Ureter (tissue), 1 donor: Measurements from ENCODE around the gene ZNF827. TPM values are rescaled to one million over a fixed set of nuclear protein-coding genes. Genes with fewer than 3 reads are reported as not detected.

Source experiments
- DNase-seq: peaks from one replicate; pipeline ENCODE4 v3.0.0-alpha.2; 2020; ENCODE audit warnings: low spot score
- total RNA-seq: library from RNA; stranded (reverse); gene quantifications from one replicate; pipeline ENCODE4 v1.2.4, GENCODE V29; 2023
- donor health status: DM: yes; HTN: yes; CAD: no.

Gene ZNF827
- total RNA-seq, 1 donor from 2014 or later, result 59.4 TPM

DNA sequence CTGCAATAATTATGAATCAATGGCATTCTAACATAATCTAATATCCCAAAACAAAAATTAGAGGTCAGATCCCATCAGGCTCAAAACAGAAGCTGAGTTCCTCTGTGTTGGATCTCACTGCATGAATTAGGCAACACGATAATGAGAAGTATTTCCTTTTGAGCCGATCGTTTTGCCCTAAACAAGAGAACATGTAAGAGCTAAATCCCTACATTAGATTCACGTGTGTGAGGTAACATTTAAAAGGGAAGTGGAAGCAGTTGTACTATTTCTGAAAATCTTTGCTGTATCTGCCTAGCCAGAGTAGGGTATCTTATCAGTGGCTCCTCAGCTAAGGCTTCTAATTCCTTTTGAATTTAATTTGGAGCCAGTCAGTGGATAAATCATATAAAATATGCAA lies 143.1 kb downstream of the ZNF827 start:
- no peak for DNase-seq

DNA sequence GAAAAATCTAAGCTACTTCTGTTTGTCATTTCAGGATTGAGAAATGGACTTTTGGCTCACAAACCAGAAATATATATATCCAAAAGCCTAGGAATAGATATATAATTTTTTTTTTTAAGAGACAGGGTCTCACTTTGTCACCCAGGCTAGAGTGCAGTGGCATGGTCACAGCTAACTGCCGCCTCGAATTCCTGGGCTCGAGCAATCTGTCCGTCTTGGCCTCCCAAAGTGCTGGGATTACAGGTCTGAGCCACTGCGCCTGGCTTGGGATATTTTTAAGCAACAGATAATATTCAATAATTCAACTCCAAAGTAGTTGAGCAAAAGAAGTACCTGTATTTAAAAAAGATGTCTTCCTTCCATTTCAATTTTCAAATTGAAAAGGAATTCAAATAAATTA lies 146.2 kb downstream of the ZNF827 start:
- DNase-seq, result no peak

GRCh38 chr4:145791988-145792387 lies 146.6 kb downstream of the ZNF827 start:
- no peak for DNase-seq

- DNase-seq, result no peak
These were observed 149.9 kb downstream of the ZNF827 start for GRCh38 chr4:145788755-145789154.

GRCh38 chr4:145786830-145787229 lies 151.8 kb downstream of the ZNF827 start:
- DNase-seq, result no peak

DNA sequence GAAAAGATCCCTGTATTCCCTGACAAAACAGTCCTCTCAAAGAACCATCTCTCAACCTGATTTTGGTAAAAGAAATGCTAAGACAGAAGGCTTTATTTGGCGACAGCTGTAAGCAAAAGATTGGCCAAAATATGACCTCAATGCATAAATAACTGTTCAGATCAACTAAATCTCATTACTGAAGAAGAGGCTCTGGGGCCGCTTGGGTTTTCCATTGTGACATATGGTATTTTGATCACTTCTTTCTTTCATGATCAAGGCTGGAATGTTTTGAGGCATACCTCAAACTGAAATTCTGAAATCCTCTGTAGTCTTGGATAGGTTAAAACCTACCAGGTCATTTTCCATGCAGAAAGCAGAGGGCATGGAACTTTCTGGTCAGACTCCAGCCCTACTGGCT lies 152.4 kb downstream of the ZNF827 start:
- DNase-seq, result no peak

DNA sequence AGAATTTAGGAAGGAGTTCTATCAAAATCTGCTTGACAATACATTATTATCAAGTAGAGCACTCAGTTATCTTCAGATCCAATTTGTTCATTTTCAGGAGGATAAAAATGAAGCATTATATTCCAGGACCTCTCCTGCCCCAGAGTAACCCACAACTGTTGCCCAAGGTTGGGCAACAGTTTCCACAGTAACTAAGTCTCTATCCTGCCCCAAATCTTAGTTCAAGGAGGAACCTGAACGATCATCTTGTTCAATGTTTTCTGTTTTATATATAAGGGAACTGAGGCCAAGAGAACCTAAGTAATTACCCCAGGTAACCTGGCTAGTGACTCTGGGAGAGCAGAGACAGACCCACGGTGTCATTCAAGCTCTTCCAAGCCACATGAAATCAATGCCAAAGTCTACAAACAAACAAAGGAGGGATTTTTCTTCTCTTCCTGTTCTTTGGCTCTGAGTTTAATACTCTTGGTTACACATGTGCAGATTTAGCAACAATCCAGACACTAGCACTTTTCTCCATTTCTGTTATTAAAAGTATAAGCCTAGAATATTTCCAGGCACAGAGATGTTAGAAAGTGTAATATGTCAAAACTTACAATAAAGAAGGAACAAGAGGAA lies 153.1 kb downstream of the ZNF827 start:
- DNase-seq, result no peak

DNA sequence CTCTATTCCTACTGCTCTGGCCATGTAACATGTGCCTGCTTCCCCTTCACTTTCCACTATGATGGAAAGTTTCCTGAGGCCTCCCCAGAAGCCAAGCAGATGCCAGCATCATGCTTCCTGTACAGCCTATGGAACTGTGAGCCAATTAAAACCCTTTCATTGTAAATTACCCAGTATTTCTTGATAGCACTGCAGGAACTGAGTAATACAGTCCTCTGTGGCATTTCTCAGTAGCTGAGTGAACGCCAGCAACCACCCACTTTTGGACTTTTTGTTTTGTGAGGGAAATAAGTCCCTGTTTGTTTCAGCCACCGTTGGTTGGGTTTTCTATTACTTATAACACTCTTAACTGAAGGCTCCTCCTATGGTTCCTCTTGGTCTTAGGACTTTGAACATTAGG lies 154.6 kb downstream of the ZNF827 start:
- DNase-seq, result no peak

DNA sequence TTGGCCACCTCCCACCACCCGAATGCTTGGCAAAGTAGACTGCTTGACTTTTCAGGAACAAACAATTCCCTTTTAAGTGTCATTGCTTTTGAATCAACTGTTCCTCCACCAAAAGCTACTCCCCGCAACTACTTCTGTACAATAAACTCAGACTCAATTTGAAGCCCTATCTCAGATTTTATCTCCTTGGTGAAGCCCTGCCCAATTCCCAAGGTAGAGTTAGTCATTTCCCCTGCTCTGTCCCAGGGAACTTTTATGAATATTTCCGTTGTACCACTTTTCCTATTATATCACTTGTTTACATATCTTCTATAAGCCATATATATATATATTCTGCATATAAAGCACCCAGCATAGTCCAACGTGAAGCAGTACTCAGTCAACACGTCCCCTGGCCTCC lies 155.9 kb downstream of the ZNF827 start:
- no peak for DNase-seq

- no peak for DNase-seq
These were observed 157.3 kb downstream of the ZNF827 start for GRCh38 chr4:145781351-145781750.

DNA sequence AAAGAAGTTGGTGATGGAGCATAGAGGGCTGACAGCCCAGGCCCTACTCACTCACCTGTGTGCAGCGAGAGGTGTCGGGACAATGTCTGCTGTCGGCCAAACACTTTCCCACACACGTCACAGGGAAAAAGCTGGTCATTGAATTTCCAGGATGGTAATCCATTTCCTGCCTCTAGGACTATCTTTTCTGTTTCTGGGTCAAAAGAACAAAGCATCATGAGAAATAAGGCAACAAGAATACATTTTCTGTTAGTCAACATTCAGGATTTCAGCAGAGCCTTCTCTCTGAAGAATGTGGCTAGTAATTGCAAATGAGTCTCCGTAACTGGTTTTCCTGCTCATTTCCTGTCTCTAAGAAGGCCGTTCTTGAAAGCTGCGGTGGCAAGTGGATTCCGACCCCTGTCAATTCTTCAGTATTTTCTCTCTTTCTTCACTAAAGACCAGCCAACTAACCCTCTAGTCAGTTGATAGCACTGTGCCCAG lies 159.3 kb downstream of the ZNF827 start:
- DNase-seq, result no peak

DNA sequence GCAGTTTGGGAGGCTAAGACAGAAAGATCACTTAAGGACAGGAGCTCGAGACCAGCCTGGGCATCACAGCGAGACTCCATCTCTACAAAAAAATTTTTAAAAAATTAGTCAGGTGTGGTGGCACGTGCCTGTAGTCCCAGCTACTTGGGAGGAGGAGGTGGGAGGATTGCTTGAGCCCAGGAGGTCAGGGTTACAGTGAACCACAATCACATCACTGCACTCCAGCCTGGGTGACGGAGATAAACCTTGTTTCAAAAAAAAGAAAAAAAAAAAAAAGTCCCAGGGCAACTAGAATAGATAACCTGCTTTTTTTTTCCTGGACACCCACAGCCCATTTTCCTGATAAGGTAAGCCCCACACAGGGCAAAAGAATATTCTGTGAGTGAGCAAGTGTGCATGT lies 162.4 kb downstream of the ZNF827 start:
- DNase-seq, result no peak

GRCh38 chr4:145775406-145775805 lies 163.2 kb downstream of the ZNF827 start:
- no peak for DNase-seq

DNA sequence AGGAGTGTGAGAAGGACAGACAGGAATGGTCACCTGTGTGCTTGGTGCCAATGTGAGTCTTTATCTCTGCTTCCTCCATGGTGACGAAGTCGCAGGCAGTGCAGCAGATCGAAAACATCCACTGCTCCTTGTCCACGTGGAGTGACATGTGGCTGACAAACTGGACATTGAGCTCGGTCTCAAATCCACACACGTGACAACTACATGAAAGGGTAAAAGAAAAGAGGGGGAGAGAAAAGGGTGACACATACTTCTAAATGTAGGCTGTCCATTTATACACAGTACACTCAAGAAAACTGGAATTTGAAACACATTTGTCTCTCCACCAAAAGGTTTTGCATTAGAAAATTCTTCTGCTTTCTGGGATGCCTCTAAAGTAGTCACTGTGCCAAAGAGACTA lies 164.2 kb downstream of the ZNF827 start:
- DNase-seq, result no peak

GRCh38 chr4:145773581-145774234 lies 164.9 kb downstream of the ZNF827 start:
- no peak for DNase-seq

- no peak for DNase-seq
These were observed 166.3 kb downstream of the ZNF827 start for GRCh38 chr4:145772347-145772746.

- no peak for DNase-seq
These were observed 168.5 kb downstream of the ZNF827 start for GRCh38 chr4:145770124-145770523.

DNA sequence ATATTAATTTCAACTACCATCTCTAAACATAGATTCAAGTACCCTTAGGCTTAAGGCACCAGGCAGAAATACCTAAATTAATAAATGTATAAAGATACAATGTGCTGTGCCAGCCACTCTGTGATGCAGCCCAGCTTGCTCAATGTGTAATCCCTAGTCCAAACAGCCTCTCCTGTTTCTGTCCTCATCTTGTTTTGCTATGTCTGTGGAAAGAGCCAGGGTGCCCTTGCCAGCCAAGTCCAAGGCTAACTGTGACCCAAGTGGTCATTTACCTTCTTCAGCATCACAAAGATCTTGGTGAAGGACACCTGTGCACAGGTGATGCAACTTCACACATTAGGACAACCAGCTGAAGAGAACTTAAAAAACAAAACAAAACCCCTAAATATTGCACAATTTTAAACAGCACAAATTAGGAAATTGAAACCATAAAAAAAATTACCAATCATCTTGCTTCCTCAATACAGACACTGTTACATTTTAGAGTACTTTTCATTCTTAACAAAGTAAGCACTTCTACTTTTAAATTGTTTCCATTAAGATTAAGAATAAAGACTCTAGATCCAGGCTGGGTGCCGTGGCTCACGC lies 169.1 kb downstream of the ZNF827 start:
- DNase-seq, result no peak

DNA sequence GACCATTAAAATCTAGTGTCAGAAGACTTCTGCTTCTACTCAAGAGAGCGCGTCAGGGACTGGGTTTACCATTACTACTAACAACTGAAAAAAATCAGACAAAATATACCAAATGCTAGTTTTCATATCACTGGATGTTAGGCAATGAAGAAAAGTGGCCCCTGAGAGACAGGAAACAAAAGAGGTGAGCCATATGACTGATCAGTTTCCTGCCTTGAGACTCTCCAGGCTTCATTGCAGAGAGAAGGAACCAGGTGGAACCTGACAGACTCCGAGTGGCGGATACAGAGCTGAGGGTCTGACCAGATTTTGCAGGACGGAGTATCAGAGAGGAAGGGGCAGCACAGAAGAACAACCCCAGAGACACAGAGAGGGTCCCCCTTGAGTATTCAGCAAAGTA lies 172.3 kb downstream of the ZNF827 start:
- DNase-seq, result no peak

GRCh38 chr4:145763399-145763798 lies 175.2 kb downstream of the ZNF827 start:
- no peak for DNase-seq

DNA sequence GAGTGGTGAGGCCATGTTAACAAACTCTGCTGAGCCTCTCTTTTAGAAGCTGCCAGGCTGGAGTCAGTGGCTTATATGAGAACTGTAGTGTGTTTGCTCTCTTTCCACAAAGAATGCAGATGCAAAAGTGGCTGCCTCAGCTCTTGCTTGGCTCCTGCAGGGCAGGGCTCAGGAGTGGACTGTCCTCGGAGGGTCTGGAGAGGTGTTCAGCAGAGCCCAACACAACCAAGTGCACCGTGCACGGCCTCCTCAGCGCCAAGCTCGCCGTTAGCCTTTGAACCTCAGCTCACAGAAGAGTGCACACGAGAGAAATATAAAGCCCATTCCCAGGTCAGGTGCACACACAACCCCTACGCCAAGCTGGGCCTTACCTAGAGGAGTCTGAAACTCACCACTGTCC lies 175.9 kb downstream of the ZNF827 start:
- DNase-seq, result no peak

- DNase-seq, result no peak
These were observed 177.4 kb downstream of the ZNF827 start for GRCh38 chr4:145760961-145761929.
